ENCODE results near the gene TPI1. TPM values are rescaled to one million over a fixed set of nuclear protein-coding genes. Genes with fewer than 3 reads are reported as not detected.

Gene TPI1
- total RNA-seq (2014; rRNA removed; shearing (Covaris generic)), result 2,274 and 2,388 TPM in 2 replicates

DNA sequence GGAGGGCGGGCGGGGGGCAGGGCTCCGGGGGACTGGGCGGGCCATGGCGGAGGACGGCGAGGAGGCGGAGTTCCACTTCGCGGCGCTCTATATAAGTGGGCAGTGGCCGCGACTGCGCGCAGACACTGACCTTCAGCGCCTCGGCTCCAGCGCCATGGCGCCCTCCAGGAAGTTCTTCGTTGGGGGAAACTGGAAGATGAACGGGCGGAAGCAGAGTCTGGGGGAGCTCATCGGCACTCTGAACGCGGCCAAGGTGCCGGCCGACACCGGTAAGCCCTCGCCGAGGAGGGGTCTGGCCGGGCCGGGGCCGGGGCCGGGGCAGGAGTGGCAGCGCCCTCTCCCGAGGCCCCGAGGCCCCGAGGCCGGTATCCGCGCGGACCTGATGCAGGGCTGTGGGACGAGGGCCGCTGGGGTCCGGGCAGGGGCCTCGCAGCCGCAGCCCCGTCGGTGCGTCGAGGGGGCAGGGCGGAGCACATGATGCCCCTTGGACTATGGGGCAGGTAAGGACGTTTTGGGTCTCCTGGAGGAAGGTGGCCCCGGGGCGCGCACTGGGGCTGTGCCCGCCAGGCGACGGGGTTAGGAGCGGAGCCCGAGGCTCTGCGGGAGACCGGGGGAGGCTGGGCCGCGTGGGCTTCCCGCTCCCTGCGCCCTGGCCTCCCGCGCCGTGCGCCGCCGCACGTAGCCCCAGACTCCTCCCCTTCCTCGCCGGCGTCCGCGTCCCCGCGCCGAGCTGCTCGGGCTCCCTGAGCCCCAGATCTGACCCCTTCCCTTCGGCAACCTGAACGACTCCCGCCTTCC is at the start of gene TPI1:
TPI1 (plus strand) TSS at position 119 of the 798 bp plus-strand sequence; CDS start at position 155, 36 bp downstream.
- peak; percentile 77 for DNase-seq (ENCODE audit: low read depth)

DNA sequence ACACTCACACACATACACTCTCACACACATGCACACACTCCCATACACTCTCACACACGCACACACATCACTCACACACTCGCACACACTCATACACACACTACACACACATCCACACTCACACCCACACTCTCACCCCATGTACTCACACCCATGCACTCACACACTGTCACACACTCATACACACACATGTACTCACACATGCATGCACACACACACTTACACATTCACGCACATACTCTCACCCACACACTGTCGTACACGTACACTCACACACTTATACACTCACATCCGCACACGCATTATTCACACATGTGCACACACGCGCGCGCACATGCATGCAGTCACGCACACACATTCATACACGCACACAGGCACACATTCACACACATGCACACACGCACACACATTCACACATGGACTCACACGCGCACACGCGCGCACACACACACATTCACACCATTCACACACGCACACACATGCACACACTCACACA is 49.6 kb upstream of the TPI1 start:
- no peak for DNase-seq (ENCODE audit: low read depth)

DNA sequence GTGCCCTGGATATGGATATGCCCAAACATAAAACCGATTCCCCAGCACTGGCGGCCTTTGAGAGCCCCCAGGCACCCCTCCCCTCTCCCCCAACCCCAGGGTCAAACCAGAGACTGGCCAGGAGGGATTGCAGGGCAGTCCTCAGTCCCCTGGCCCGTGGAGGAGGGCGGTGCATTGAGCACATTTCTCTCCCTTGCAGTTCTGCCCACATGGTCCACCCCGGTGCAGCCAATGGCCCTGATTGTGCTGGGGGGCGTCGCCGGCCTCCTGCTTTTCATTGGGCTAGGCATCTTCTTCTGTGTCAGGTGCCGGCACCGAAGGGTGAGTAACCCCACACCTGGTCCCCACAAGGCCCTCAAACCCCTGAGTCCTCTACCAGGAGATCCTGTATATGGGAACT is 49.1 kb upstream of the TPI1 start:
- DNase-seq (ENCODE audit: low read depth), result no peak

DNA sequence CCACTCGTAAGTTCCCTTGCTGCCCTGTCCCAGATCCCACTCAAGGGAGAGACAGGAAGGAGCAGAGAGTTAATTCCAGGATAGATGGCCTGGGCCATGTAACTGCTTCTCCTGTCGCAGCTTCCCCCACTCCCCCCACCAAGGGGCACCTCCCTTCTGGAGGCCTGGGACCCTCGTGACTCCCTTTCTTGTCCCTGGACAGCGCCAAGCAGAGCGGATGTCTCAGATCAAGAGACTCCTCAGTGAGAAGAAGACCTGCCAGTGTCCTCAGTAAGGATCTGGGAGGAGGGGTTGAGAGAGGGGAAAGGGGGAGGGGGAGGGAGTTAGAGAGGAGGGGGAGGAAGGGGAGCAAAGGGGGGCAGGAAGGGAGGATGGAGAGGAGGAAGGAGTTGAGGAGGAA is 48.7 kb upstream of the TPI1 start:
- DNase-seq (ENCODE audit: low read depth), result no peak

- DNase-seq (ENCODE audit: low read depth), result no peak
Observed at GRCh38 chr12:6819106-6820030, 48.0 kb upstream of the TPI1 start.

DNA sequence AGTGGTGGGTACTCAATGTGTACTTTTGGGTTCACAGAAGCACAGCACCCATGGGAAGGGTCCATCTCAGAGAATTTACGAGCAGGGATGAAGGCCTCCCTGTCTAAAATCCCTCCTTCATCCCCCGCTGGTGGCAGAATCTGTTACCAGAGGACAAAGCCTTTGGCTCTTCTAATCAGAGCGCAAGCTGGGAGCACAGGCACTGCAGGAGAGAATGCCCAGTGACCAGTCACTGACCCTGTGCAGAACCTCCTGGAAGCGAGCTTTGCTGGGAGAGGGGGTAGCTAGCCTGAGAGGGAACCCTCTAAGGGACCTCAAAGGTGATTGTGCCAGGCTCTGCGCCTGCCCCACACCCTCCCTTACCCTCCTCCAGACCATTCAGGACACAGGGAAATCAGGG is 47.2 kb upstream of the TPI1 start:
- no peak for DNase-seq (ENCODE audit: low read depth)

GRCh38 chr12:6821591-6822425 is 45.5 kb upstream of the TPI1 start, which contains the start of gene GPR162:
Gene GPR162, plus strand, starts transcription at chr12:6821821. Its CDS starts 2,078 bp downstream, at chr12:6823899.
- DNase-seq (ENCODE audit: low read depth), result peak; percentile 43

GRCh38 chr12:6822426-6823135 is 44.8 kb upstream of the TPI1 start:
- no peak for DNase-seq (ENCODE audit: low read depth)

DNA sequence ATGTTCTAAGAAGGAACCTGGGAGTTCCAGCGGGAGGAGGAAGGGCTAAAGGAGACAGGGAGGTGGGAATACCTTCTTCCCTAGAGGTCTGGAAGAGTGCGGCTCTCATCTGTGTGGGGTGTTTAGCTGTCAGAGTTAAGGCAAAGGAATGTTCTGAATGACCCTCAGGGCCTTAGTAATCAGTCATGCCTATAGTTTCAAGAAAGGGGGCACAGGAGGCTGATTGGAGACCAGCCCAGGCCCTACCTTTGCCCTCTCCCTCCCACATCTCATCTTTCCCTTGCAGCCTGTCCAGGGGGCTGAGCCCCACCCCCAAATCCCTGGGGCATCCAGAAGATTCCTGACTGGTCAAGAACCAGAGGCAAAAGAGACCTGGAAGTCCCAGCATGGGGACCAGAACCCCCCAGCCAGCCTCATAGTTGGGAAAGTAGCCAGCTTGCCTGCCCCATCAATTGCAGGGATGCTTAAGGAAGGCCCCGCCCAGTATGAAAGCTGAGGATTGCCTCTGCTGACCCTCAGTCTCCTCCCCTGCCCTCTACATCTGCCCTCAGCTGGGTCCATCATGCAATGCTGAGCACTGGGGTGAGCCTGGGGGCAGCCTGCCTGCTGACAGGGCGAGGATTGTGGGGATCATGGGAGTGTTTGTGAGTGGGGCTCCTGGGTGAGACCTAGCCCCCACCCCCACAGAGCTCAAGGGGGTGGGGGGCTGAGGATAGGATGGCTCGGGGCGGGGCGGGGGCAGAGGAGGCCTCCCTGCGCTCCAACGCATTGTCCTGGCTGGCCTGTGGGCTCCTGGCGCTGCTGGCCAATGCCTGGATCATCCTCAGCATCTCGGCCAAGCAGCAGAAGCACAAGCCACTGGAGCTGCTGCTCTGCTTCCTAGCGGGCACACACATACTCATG is 43.9 kb upstream of the TPI1 start:
- DNase-seq (ENCODE audit: low read depth), result no peak

DNA sequence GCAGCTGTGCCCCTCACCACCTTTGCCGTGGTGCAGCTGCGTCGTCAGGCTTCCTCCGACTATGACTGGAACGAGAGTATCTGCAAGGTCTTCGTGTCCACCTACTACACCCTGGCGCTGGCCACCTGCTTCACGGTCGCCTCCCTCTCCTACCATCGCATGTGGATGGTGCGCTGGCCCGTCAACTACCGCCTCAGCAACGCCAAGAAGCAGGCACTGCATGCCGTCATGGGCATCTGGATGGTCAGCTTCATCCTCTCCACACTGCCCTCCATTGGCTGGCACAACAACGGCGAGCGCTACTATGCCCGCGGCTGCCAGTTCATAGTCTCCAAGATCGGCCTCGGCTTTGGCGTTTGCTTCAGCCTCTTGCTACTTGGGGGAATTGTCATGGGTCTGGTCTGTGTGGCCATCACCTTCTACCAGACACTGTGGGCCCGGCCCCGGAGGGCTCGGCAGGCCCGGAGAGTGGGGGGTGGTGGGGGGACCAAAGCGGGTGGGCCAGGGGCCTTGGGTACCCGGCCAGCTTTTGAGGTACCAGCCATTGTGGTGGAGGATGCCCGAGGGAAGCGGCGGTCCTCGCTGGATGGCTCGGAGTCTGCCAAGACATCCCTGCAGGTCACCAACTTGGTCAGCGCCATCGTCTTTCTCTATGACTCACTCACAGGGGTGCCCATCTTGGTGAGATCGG is 43.1 kb upstream of the TPI1 start:
- DNase-seq (ENCODE audit: low read depth), result no peak

- DNase-seq (ENCODE audit: low read depth), result peak; percentile 46
Observed at GRCh38 chr12:6824901-6825381, 42.4 kb upstream of the TPI1 start.

DNA sequence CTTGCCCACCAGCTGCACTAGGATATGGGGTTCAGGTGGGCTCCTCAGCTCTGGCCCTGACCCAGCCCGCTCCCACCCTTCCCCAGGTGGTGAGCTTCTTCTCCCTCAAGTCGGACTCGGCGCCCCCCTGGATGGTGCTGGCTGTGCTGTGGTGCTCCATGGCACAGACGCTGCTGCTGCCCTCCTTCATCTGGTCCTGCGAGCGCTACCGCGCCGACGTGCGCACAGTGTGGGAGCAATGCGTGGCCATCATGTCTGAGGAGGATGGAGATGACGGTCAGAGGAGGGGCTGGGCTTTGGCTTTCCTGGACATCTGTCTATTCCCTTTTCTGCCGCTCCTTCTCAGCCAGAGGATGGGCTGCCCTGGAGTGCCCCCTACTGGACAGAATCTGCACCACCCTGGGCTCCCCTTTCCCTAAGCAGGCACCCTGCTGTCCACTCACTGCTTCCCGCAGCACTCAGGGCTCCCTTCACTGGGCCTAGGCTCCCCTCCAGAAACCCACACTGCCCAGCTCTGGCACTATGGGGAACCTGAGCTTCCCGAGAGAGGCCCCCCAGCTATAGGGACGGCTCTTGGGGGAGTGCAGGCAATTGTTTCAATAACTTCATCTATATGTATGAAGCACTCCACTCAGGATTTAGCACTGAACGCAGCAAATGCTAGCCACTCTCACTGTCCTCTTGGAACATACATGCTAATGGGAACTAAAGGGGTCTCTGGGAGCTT is 41.8 kb upstream of the TPI1 start:
- DNase-seq (ENCODE audit: low read depth), result peak; percentile 77

DNA sequence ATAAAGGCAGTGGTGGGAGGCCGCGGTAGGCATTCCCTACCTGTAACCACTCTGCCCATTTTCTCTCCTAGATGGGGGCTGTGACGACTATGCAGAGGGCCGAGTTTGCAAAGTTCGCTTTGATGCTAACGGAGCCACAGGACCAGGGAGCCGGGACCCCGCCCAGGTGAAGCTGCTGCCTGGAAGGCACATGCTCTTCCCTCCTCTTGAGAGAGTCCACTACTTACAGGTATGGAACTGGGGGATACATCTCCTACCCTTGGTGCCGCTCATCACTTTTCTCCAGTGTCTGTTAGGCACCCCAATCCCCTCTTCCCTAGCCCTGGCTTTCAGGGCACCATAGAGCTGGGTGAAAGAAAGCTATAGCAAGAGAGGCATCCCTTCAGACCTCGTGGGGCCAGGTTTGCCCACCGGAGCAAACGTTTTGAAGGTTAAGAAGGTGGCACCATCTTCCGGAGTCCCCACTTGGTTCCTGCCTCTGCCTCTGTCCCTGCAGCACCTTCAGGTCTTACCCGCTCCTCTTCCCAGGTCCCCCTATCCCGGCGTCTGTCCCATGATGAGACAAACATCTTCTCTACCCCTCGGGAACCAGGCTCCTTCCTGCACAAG is 41.1 kb upstream of the TPI1 start:
- no peak for DNase-seq (ENCODE audit: low read depth)

GRCh38 chr12:6826734-6827436 is 40.4 kb upstream of the TPI1 start:
- DNase-seq (ENCODE audit: low read depth), result no peak

DNA sequence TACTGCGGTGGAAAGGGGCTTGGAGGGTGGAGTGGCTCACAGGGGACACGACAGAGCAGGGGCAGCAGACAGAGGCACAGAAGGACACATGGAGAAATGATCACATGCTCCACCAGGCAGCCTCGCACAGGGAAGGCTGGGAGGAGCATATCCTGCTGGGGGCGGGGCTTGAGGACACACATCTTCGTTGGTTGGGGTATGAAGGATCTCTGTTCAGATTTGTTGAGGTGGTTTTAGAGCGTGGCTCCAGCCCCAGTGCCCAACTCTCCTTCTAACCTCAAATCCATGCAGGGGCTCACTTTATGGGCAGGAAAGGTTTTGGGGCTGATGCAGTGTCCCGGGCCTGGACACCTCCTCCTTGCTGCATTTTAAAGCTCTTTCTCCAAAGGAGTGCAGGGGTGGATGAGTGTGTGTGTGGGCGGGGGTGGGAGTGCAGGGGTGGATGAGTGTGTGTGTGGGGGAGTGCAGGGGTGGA is 39.9 kb upstream of the TPI1 start:
- DNase-seq (ENCODE audit: low read depth), result peak; percentile 80

GRCh38 chr12:6827982-6828780 is 39.1 kb upstream of the TPI1 start, which contains the start of gene P3H3:
Gene P3H3, plus strand, starts transcription at chr12:6828407. Its CDS starts 34 bp downstream, at chr12:6828441.
- DNase-seq (ENCODE audit: low read depth), result peak; percentile 48
